Measurements from ENCODE around the gene ANO2.
A peak's percentile ranks its signal among the peaks of the same experiment; 100 is the strongest.

Gene ANO2

GRCh38 chr12:5945071-5946008 lies at the start of gene ANO2:
Gene ANO2, minus strand, starts transcription at chr12:5945259. Its CDS starts 42 bp downstream, at chr12:5945217.
- FAIRE-seq (no peak), DNase-seq (ENCODE audit: insufficient read length, low spot score) (no peak)
- TF ChIP-seq POLR2A (IDR thresholded peaks at IDR 0.05; ENCODE audit: low read depth, low read length) = no peak

DNA sequence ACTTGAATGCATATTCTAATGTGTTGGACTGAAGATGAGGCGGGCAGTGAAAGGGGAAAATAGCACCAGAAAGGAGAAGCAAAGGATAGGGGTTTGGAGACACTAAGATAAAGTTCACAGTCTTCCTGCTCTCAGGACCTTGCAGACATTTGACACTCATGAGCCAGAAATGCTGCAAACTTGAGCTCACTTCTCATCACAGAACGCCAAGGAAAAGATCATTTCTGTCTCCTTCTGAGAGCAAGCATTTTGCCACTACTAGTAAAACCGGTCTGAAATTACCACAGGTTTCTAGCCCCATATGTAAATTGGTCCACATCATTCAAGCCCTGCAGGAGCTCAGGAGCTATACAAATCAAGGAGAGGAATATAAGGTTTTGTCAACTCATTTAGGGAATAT lies 44.6 kb upstream of the ANO2 start:
- no peak for TF ChIP-seq POLR2A (IDR thresholded peaks at IDR 0.05; ENCODE audit: low read depth, low read length)
- FAIRE-seq = no peak
- DNase-seq (ENCODE audit: insufficient read length, low spot score) = no peak

DNA sequence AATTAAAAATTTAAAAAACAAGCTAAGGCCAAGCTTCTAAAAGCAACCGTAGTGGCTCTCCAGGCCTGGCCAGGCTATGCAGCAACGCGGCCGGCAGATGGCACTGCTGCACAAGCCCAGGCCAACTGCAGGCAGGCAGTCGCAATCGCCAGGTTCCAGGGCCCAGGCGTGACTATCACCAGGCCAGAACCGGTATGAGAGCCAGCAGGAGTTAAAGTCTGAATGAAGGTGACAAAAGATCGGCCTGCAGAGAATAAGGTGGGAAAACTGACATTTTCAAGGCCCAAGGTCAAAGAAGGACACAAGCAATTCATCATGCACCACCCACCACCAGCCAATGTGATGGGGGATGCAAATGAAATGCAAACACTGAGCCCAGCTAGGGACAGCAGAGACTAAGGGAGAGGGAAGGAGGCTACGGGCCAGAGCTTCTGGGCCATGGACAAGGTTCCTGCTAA lies 43.6 kb upstream of the ANO2 start:
- FAIRE-seq (peak; percentile 53), DNase-seq (ENCODE audit: insufficient read length, low spot score) (peak; percentile 76)
- TF ChIP-seq POLR2A (IDR thresholded peaks at IDR 0.05; ENCODE audit: low read depth, low read length) = no peak

DNA sequence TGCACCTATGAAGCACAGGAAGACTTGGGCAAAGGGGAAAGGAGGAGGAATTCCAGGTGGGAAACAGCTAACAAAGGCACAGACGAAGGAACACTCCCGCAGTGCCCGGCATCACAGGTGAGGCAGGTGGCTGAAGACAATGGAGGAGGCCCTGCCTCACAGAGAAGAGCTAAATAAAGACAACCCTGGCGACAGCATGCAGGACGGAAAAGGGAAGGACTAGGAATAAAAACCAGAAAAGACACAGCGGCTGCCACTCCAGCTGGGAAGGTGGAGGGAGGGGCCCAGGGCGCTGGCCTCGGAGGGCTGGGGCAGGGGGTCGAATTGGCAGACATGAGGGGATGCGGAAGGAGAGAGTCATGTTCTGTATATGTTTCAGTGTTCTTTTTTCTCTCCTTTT lies 43.0 kb upstream of the ANO2 start:
- DNase-seq (ENCODE audit: insufficient read length, low spot score) (no peak), FAIRE-seq (no peak)
- TF ChIP-seq POLR2A (IDR thresholded peaks at IDR 0.05; ENCODE audit: low read depth, low read length) = no peak

DNA sequence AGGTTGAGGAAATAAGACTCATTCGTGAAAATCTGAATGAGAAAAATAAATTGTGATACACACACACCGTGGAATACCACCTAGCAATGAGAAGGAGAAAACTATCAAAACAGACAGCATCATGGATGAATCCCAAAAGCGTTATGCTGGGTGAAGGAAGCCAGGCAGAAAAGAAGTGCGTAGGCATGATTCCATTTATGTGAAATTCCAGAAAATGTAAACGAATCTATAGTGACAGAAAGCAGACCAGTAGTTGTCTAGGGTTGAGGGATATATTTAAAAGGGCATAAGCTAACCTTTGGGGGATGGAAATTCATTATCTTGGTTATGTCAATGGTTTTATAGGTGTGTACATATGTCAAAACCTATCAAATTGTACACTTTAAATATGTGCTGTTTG lies 42.5 kb upstream of the ANO2 start:
- no peak for TF ChIP-seq POLR2A (IDR thresholded peaks at IDR 0.05; ENCODE audit: low read depth, low read length)

DNA sequence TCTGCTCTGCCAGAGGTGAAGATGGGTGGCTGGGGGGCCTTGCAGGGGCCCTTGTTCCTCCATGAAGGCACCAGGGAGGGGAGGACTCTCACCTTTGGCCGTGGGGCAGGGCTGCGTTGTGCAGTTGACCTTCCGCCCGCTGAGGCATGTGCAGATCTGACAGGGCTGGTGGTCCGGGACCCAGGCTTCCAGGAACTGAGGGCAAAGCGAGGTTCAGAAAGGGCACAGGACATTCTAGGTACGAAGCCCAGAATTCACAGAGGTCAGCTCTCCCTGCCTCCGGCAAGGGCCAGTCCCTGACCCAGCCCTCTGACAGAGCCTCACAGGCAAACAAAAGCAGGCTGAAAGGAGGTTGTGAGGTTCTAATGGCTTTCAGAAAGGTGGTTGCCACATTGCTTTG lies 40.4 kb upstream of the ANO2 start:
- FAIRE-seq (no peak), DNase-seq (ENCODE audit: insufficient read length, low spot score) (no peak)
- no peak for TF ChIP-seq POLR2A (IDR thresholded peaks at IDR 0.05; ENCODE audit: low read depth, low read length)

More for the DNA sequence above, 42.5 kb upstream of the ANO2 start:
- DNase-seq (ENCODE audit: insufficient read length, low spot score) = no peak
- no peak for FAIRE-seq

GRCh38 chr12:5984873-5985272 lies 39.8 kb upstream of the ANO2 start:
- FAIRE-seq = no peak
- TF ChIP-seq POLR2A (IDR thresholded peaks at IDR 0.05; ENCODE audit: low read depth, low read length) = no peak

GRCh38 chr12:5982106-5982505 lies 37.0 kb upstream of the ANO2 start:
- DNase-seq (ENCODE audit: insufficient read length, low spot score) (no peak), FAIRE-seq (no peak)
- TF ChIP-seq POLR2A (IDR thresholded peaks at IDR 0.05; ENCODE audit: low read depth, low read length) = no peak

More at GRCh38 chr12:5984873-5985272, 39.8 kb upstream of the ANO2 start:
- DNase-seq (ENCODE audit: insufficient read length, low spot score) = no peak

DNA sequence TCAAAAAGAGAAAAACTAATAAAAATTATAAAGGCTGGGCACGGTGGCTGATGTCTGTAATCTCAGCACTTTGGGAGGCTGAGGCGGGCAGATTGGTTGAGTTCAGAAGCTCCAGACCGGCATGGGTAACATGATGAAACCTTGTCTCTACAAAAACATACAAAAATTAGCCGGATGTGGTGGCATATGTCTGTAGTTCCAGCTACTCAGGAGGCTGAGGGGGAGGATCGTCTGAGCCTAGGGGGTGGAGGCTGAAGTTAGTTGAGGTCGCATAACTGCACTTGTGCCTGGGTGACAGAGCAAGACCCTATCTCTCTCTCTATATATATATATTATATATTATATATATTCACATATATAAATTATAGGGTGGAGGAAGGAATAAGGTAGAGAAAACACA lies 32.5 kb upstream of the ANO2 start:
- no peak for TF ChIP-seq POLR2A (IDR thresholded peaks at IDR 0.05; ENCODE audit: low read depth, low read length)
- FAIRE-seq = no peak
- no peak for DNase-seq (ENCODE audit: insufficient read length, low spot score)

DNA sequence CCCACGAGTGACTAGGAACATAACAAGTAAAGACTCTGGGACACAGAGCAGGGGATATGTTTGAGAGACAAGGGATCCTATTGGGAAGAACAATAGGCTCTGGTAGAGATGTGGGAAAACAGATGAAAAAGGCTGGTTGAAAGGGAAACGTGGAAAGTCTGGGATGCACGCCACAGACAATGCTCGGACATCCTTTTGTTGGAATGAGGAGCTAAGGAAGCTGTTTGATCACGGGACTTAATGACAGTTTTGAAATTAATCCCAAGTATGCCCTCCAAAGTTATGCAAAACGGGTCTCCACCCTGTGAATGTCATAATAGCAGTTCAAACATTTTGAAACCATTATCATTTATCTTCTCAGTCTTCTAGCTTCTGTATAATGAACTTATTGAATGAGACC lies 31.7 kb upstream of the ANO2 start:
- FAIRE-seq (no peak), DNase-seq (ENCODE audit: insufficient read length, low spot score) (no peak)
- no peak for TF ChIP-seq POLR2A (IDR thresholded peaks at IDR 0.05; ENCODE audit: low read depth, low read length)

- FAIRE-seq (no peak), DNase-seq (ENCODE audit: insufficient read length, low spot score) (no peak)
- TF ChIP-seq POLR2A (IDR thresholded peaks at IDR 0.05; ENCODE audit: low read depth, low read length) = no peak
Measured at GRCh38 chr12:5976196-5976595, 31.1 kb upstream of the ANO2 start.

DNA sequence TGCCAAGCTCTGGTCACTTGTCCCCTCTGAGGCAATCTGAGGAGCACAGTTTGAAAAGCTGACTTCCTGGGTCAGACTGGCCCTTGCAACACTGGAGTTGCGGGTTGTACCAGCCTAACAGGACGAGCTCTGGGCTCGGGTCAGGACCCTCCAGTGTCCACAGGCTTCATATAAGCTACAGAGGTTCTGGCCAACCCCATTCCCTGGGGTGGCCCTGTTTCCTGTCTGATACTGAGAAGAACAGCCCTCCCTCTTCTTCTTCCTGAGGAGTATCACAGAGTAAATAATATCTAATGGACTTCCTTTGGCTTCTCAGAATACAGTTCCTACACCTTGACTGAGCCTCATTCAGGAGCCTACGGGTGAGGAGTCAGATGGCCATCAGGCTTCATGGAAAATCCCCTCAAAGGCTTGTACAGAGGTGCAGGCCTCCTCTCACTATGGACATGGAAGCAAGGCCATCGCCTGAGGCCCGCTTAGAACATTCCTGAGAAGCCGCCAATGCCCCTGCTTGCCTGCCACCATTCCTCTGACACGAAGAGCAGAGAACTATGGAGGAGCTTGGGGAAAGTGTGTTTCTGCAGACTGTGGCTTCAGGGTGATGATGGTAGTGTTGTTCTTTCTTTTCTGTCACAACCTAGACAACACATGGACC lies 28.5 kb upstream of the ANO2 start:
- TF ChIP-seq POLR2A (IDR thresholded peaks at IDR 0.05; ENCODE audit: low read depth, low read length) = no peak
- FAIRE-seq (no peak), DNase-seq (ENCODE audit: insufficient read length, low spot score) (no peak)

DNA sequence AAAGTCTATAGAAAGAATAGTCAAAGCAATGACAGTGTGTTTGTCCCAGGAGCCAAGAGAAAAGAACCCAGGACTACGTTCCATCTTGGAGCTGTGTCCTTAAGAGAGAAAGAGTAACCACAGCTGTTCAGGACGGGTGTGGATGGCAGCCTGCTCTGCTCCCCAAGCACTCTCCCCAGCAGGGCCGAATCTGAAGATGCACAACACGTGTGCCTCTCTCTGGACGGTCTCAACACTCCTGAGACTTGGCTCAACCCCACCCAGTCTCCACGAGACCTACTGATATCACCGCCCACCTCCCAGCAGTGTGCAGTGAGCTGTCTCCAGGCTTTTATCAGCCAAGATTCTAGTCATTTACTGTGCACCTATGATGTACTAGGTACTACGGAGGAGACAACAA lies 27.3 kb upstream of the ANO2 start:
- no peak for TF ChIP-seq POLR2A (IDR thresholded peaks at IDR 0.05; ENCODE audit: low read depth, low read length)
- no peak for FAIRE-seq
- no peak for DNase-seq (ENCODE audit: insufficient read length, low spot score)

DNA sequence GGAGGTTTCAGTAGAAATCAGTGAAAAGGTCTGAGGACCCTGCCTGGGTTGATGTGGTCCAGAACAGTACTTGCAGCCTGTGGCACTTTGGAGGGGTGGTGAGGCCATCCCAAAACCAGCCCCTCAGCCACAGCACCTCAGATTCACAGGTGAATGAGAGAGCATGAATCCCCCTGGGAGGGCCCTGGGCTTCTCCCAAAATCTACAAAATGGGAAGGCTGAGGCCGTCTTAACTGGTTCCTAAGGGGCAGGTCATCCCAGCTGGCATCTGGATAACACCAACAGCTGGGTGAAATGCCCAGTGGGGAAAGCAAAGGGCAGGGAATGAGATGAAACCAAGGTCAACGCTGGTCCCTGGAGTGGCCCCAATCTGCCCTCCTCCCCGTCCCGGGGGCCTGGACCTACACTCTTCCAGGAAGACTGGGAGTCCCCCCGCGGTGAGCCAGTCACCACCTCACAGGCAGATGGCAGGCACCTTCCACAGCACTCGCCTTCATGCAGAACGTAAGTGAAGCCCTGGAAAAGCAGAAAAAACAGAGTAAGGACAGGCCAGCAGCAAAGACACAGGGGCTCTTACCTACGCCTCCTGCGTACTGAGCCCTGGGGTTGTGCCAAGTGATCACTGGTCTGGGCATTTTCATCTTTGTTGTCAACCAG lies 26.3 kb upstream of the ANO2 start:
- no peak for DNase-seq (ENCODE audit: insufficient read length, low spot score)
- FAIRE-seq = no peak
- TF ChIP-seq POLR2A (IDR thresholded peaks at IDR 0.05; ENCODE audit: low read depth, low read length) = no peak
